H4 (cell line): ENCODE measurements around the gene FH. TPM values are rescaled to one million over a fixed set of nuclear protein-coding genes. Genes with fewer than 3 reads are reported as not detected.

Experiments
- DNase-seq: peaks from one replicate; pipeline ENCODE4 v3.0.0-alpha.2; 2015; ENCODE audit warnings: low spot score
- total RNA-seq: library from RNA; depleted of rRNA; stranded (reverse); fragments of >200 nt; shearing (Covaris generic); gene quantifications from 2 replicates; pipeline ENCODE4 v1.2.3, GENCODE V29; 2014; rRNA removed

Gene FH
- total RNA-seq, 1 experiment from 2014 or later = 163 TPM

DNA sequence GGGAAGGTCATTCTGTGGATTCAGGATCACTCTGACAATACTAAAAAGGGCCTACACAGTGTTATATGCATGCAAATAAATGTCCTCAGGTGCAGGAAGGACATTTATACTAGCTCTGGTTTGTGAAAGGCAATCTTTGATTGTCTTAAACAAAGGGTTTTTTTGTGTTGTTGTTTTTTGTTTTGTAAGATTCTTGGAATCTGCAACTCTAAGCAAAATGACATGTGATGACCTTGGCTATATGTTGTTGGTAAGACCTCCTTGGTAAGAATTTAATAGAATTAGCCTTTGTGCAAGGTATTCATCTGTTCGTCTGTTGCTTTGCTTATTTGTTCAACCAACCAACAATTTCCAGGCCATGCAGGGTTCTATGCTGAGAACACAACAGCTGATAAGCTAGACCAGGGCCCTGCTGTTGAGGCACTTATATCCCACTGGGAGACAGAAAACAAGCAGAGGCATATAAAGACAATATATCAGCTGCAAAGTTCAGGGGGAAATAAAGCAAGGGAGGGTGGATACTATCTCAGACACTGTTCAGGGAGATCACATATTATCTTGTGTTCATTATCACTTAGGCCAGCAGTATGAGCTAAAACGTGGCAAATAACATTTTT, 60.3 kb downstream of the FH start:
- DNase-seq = no peak

GRCh38 chr1:241457421-241457820, 62.1 kb downstream of the FH start:
- DNase-seq = no peak

- no peak for DNase-seq
Measured at GRCh38 chr1:241456743-241457142, 62.8 kb downstream of the FH start.

- no peak for DNase-seq
Measured at GRCh38 chr1:241453732-241454131, 65.8 kb downstream of the FH start.

DNA sequence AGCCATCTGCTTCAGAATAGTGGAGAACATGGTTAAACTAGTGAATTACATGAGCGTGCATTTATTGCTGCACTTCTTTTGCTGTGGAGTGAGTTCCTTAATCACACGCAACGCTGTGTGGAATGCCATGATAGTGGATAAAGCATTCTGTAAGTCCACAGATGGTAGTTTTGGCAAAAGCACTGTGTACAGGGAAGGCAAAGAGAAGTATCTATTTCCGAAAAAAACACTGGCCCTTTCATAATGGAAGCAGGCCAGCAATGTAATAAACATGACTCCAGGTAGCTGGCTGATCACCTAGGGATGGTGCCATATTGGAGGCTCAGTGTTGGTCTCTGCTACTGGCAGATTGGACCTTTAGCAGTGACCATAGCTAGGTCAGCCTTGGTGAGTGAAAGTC, 67.6 kb downstream of the FH start:
- no peak for DNase-seq

Other genes starting within 250 kb of the FH start
- 0.23 TPM in 1 of 2 replicates, not detected in the other for gene RGS7, start 162.6 kb downstream of the FH start, total RNA-seq
- gene KMO, start 12.6 kb upstream of the FH start, total RNA-seq = 0.12 and 2.6 TPM in 2 replicates
- 6.7 and 8.6 TPM in 2 replicates for gene CHML, start 120.6 kb upstream of the FH start, total RNA-seq
- gene OPN3, start 120.6 kb upstream of the FH start, total RNA-seq = 59.6 and 64.0 TPM in 2 replicates
- gene WDR64, start 132.5 kb upstream of the FH start, total RNA-seq = not detected in 2 replicates